AML-193 (cell line): ENCODE results near the gene WASF1.
"Not testable (repeated sequence)": the region's sequence is repeated elsewhere in the genome, so short reads cannot be mapped to it uniquely, and the experiment has no call there.

Source experiments
- DNase-seq, 2 experiments: peaks; one replicate each; lab custom pipeline; 2025; lab: John Stamatoyannopoulos, UW

The WASF1 gene

GRCh38 chr6:110173506-110174132 is 5.9 kb downstream of the WASF1 start:
- DNase-seq: no peak

- DNase-seq: no peak
These were observed 9.4 kb downstream of the WASF1 start for GRCh38 chr6:110170081-110170480.

- no peak for DNase-seq
These were observed 21.0 kb downstream of the WASF1 start for GRCh38 chr6:110158479-110158878.

- DNase-seq: no peak
These were observed 31.6 kb downstream of the WASF1 start for GRCh38 chr6:110147870-110148269.

- DNase-seq: no peak
These were observed 38.8 kb downstream of the WASF1 start for GRCh38 chr6:110140650-110141049.

- no peak for DNase-seq
These were observed 40.4 kb downstream of the WASF1 start for GRCh38 chr6:110139052-110139451.

- no peak for DNase-seq
These were observed 41.3 kb downstream of the WASF1 start for GRCh38 chr6:110137924-110138887.

- DNase-seq: no peak
These were observed 49.1 kb downstream of the WASF1 start for GRCh38 chr6:110130362-110130761.

GRCh38 chr6:110128418-110128817 is 51.1 kb downstream of the WASF1 start:
- DNase-seq: no peak

GRCh38 chr6:110125361-110125760 is 54.1 kb downstream of the WASF1 start:
- DNase-seq: no peak

GRCh38 chr6:110121655-110122054 is 57.8 kb downstream of the WASF1 start:
- DNase-seq: not testable (repeated sequence)

- DNase-seq: no peak
These were observed 63.2 kb downstream of the WASF1 start for GRCh38 chr6:110116258-110116657.

- no peak for DNase-seq
These were observed 65.5 kb downstream of the WASF1 start for GRCh38 chr6:110114004-110114403.

GRCh38 chr6:110105296-110105695 is 74.2 kb downstream of the WASF1 start:
- DNase-seq: no peak

GRCh38 chr6:110103260-110103659 is 76.2 kb downstream of the WASF1 start:
- DNase-seq: no peak

- no peak for DNase-seq
These were observed 77.1 kb downstream of the WASF1 start for GRCh38 chr6:110102411-110102810.

- DNase-seq: peak in 1 of 2 experiments; percentile 11
These were observed 77.6 kb downstream of the WASF1 start for GRCh38 chr6:110101885-110102284.

- no peak for DNase-seq
These were observed 80.9 kb downstream of the WASF1 start for GRCh38 chr6:110098511-110099116.

- DNase-seq: no peak
These were observed 82.0 kb downstream of the WASF1 start for GRCh38 chr6:110097443-110097842.

GRCh38 chr6:110095935-110096334 is 83.5 kb downstream of the WASF1 start:
- no peak for DNase-seq

- DNase-seq: no peak
These were observed 84.4 kb downstream of the WASF1 start for GRCh38 chr6:110095101-110095500.

- no peak for DNase-seq
These were observed 85.5 kb downstream of the WASF1 start for GRCh38 chr6:110093981-110094380.

GRCh38 chr6:110090876-110091275 is 88.6 kb downstream of the WASF1 start:
- DNase-seq: no peak
